ENCODE results near the gene SOBP. TPM values are rescaled to one million over a fixed set of nuclear protein-coding genes. Genes with fewer than 3 reads are reported as not detected.

SOBP gene
- total RNA-seq, 1 donor from 2014 or later: 16.1 TPM

GRCh38 chr6:107614828-107615227 is 124.9 kb downstream of the SOBP start:
- peaks cover 2% of the 10 kb centered on the region for H3K9me3 Mint-ChIP-seq (ENCODE audit: unreplicated experiment)
- peaks cover 16% of the 10 kb centered on the region for H3K4me1 Mint-ChIP-seq (ENCODE audit: low read depth, unreplicated experiment)
- H3K4me3 Mint-ChIP-seq (ENCODE audit: unreplicated experiment): no peak overlapping the region
- DNase-seq: no peak
- TF ChIP-seq CTCF (IDR thresholded peaks at IDR 0.05; ENCODE audit: partially characterized antibody, unreplicated experiment): no peak
- no peaks in the 10 kb centered on the region for H3K36me3 Mint-ChIP-seq (ENCODE audit: unreplicated experiment)
- H3K27me3 Mint-ChIP-seq (ENCODE audit: unreplicated experiment): peaks cover 2% of the 10 kb centered on the region
- no peak overlapping the region for H3K27ac Mint-ChIP-seq (ENCODE audit: unreplicated experiment)

GRCh38 chr6:107616775-107617174 is 126.9 kb downstream of the SOBP start:
- Mint-ChIP-seq H3K9me3 (ENCODE audit: unreplicated experiment) (peaks cover 2% of the 10 kb centered on the region), H3K4me1 (ENCODE audit: low read depth, unreplicated experiment) (peaks cover 15% of the 10 kb centered on the region), H3K27ac (ENCODE audit: unreplicated experiment) (peak overlapping the region; percentile 15), H3K4me3 (ENCODE audit: unreplicated experiment) (no peak overlapping the region), H3K36me3 (ENCODE audit: unreplicated experiment) (no peaks in the 10 kb centered on the region), H3K27me3 (ENCODE audit: unreplicated experiment) (peaks cover 2% of the 10 kb centered on the region)
- DNase-seq: no peak
- no peak for TF ChIP-seq CTCF (IDR thresholded peaks at IDR 0.05; ENCODE audit: partially characterized antibody, unreplicated experiment)

GRCh38 chr6:107617341-107617932 is 127.5 kb downstream of the SOBP start:
- H3K4me1 Mint-ChIP-seq (ENCODE audit: low read depth, unreplicated experiment): peaks cover 14% of the 10 kb centered on the region
- no peak for DNase-seq
- H3K4me3 Mint-ChIP-seq (ENCODE audit: unreplicated experiment): no peak overlapping the region
- peaks cover 2% of the 10 kb centered on the region for H3K27me3 Mint-ChIP-seq (ENCODE audit: unreplicated experiment)
- no peak for TF ChIP-seq CTCF (IDR thresholded peaks at IDR 0.05; ENCODE audit: partially characterized antibody, unreplicated experiment)
- no peaks in the 10 kb centered on the region for H3K36me3 Mint-ChIP-seq (ENCODE audit: unreplicated experiment)
- no peak overlapping the region for H3K27ac Mint-ChIP-seq (ENCODE audit: unreplicated experiment)
- peaks cover 2% of the 10 kb centered on the region for H3K9me3 Mint-ChIP-seq (ENCODE audit: unreplicated experiment)

GRCh38 chr6:107618672-107619071 is 128.8 kb downstream of the SOBP start:
- TF ChIP-seq CTCF (IDR thresholded peaks at IDR 0.05; ENCODE audit: partially characterized antibody, unreplicated experiment): no peak
- Mint-ChIP-seq H3K27me3 (ENCODE audit: unreplicated experiment) (peaks cover 2% of the 10 kb centered on the region), H3K4me1 (ENCODE audit: low read depth, unreplicated experiment) (peaks cover 14% of the 10 kb centered on the region), H3K36me3 (ENCODE audit: unreplicated experiment) (no peaks in the 10 kb centered on the region), H3K4me3 (ENCODE audit: unreplicated experiment) (no peak overlapping the region), H3K9me3 (ENCODE audit: unreplicated experiment) (peaks cover 2% of the 10 kb centered on the region), H3K27ac (ENCODE audit: unreplicated experiment) (no peak overlapping the region)
- DNase-seq: no peak

GRCh38 chr6:107620732-107621131 is 130.8 kb downstream of the SOBP start:
- Mint-ChIP-seq H3K27me3 (ENCODE audit: unreplicated experiment) (peaks cover 2% of the 10 kb centered on the region), H3K4me1 (ENCODE audit: low read depth, unreplicated experiment) (peaks cover 6% of the 10 kb centered on the region), H3K27ac (ENCODE audit: unreplicated experiment) (no peak overlapping the region), H3K4me3 (ENCODE audit: unreplicated experiment) (no peak overlapping the region), H3K36me3 (ENCODE audit: unreplicated experiment) (no peaks in the 10 kb centered on the region), H3K9me3 (ENCODE audit: unreplicated experiment) (peaks cover 2% of the 10 kb centered on the region)
- no peak for DNase-seq
- TF ChIP-seq CTCF (IDR thresholded peaks at IDR 0.05; ENCODE audit: partially characterized antibody, unreplicated experiment): no peak
